B cell (primary cell): ENCODE data around the gene FGD1. TPM values are rescaled to one million over a fixed set of nuclear protein-coding genes. Genes with fewer than 3 reads are reported as not detected.

ENCODE experiments used
- ATAC-seq: fragments of 200-7000 bp; cut with Tn5 transposase; one replicate; pipeline ENCODE4 v1.10.0; 2021; ENCODE audit warnings: low read depth, mild to moderate bottlenecking, moderate number of reproducible peaks, moderate library complexity
- CTCF ChIA-PET: fragments of 350-600 bp; sonication (Branson Sonifier 250); formaldehyde crosslinking; loops from one replicate; lab custom pipeline; 2021; ENCODE audit warnings: antibody characterized with exemption, inconsistent platforms; lab: Charles Lee
- POLR2A ChIA-PET: fragments of 350-600 bp; sonication (Branson Sonifier 250); formaldehyde crosslinking; loops from one replicate; lab custom pipeline; 2021; ENCODE audit warnings: antibody characterized with exemption; lab: Charles Lee
- DNase-seq: peaks from one replicate; pipeline ENCODE4 v3.0.0; 2013
- H2AFZ ChIP-seq: 2 replicates; pipeline ENCODE4 v1.6.1; 2012; ENCODE audit warnings: mild to moderate bottlenecking, low read depth, low read length; ENCODE audit not compliant: insufficient read depth, poor library complexity, severe bottlenecking
- H3K27ac ChIP-seq, 2 donors: 1 replicate in 1 of 2; 2 replicates in 1 of 2; pipeline ENCODE4 v1.5.1; 2012 to 2013; ENCODE audit warnings: low read length in 2 of 2, mild to moderate bottlenecking in 2 of 2, moderate library complexity in 1 of 2
- H3K27me3 ChIP-seq, 4 experiments: fragments of 200-600 bp in 1 of 4; sonication (generic) in 1 of 4; replicated peaks in 1 of 4; 1 replicate in 2 of 4; 2 replicates in 2 of 4; pipeline versions ENCODE4 v1.6.1 to v1.7.0; 2013 to 2016; ENCODE audit warnings: low read length in 3 of 4, mild to moderate bottlenecking in 2 of 4, mixed read lengths in 1 of 4, moderate library complexity in 1 of 4; ENCODE audit not compliant: insufficient read depth in 4 of 4, control insufficient read depth in 3 of 4; ENCODE audit errors: control extremely low read depth in 1 of 4
- H3K36me3 ChIP-seq, 2 experiments: replicated peaks in 1 of 2; 1 replicate in 1 of 2; 2 replicates in 1 of 2; pipeline versions ENCODE4 v1.6.1 to v1.7.1; 2013; ENCODE audit warnings: low read length in 1 of 2; ENCODE audit not compliant: insufficient read depth in 2 of 2, control insufficient read depth in 1 of 2; ENCODE audit errors: control extremely low read depth in 1 of 2, extremely low read depth in 1 of 2
- H3K4me1 ChIP-seq, 2 donors: fragments of 200-600 bp in 1 of 2; sonication (generic) in 1 of 2; 1 replicate in 1 of 2; 2 replicates in 1 of 2; pipeline versions ENCODE4 v1.5.1 to v1.6.1; 2013 to 2017; ENCODE audit warnings: low read length in 2 of 2; ENCODE audit not compliant: control insufficient read depth in 2 of 2, insufficient read depth in 2 of 2
- H3K4me2 ChIP-seq: replicated peaks from 2 replicates; pipeline ENCODE3; 2012; ENCODE audit warnings: mild to moderate bottlenecking, low read depth, low read length; ENCODE audit not compliant: poor library complexity, severe bottlenecking
- H3K4me3 ChIP-seq, 5 experiments: fragments of 200-600 bp in 1 of 5; sonication (generic) in 1 of 5; 1 replicate in 3 of 5; 2 replicates in 2 of 5; pipeline versions ENCODE4 v1.5.1 to v1.7.0; 2011 to 2016; ENCODE audit warnings: low read length in 4 of 5, mild to moderate bottlenecking in 4 of 5, low read depth in 2 of 5, control low read depth in 1 of 5, moderate library complexity in 1 of 5; ENCODE audit not compliant: insufficient read depth in 1 of 5; ENCODE audit errors: control extremely low read depth in 1 of 5, extremely low read depth in 1 of 5
- H3K79me2 ChIP-seq: fragments of 200-600 bp; sonication (generic); one replicate; pipeline ENCODE4 v1.6.0; 2016; ENCODE audit warnings: low read length; ENCODE audit not compliant: control insufficient read depth, insufficient read depth
- H3K9ac ChIP-seq: fragments of 200-600 bp; sonication (generic); 2 replicates; pipeline ENCODE4 v1.6.1; 2017; ENCODE audit warnings: mild to moderate bottlenecking, low read length, moderate library complexity
- H3K9me3 ChIP-seq, 3 donors: one replicate each; pipeline versions ENCODE4 v1.6.1 to v1.7.1; 2013; ENCODE audit warnings: low read length in 2 of 3; ENCODE audit not compliant: control insufficient read depth in 2 of 3, insufficient read depth in 1 of 3; ENCODE audit errors: control extremely low read depth in 1 of 3
- H4K20me1 ChIP-seq: 2 replicates; pipeline ENCODE4 v1.6.0; 2012; ENCODE audit warnings: mild to moderate bottlenecking, low read length; ENCODE audit not compliant: insufficient read depth, control insufficient read depth, poor library complexity, severe bottlenecking
- H3K27ac Mint-ChIP-seq: one replicate; pipeline ENCODE4 v1.8.0; 2021; ENCODE audit warnings: mixed read lengths
- H3K27me3 Mint-ChIP-seq: one replicate; pipeline ENCODE4 v1.8.0; 2021; ENCODE audit warnings: mixed read lengths
- H3K4me1 Mint-ChIP-seq: one replicate; pipeline ENCODE4 v1.8.0; 2021; ENCODE audit warnings: mixed read lengths
- H3K4me3 Mint-ChIP-seq: one replicate; pipeline ENCODE4 v1.8.0; 2021; ENCODE audit warnings: mixed read lengths
- H3K9me3 Mint-ChIP-seq: one replicate; pipeline ENCODE4 v1.8.0; 2022; ENCODE audit warnings: mixed read lengths; ENCODE audit not compliant: insufficient read depth
- EZH2 ChIP-seq: IDR thresholded peaks from 2 replicates; pipeline ENCODE4 v1.6.1; 2012; ENCODE audit warnings: borderline replicate concordance, low read depth, mild to moderate bottlenecking, moderate library complexity, low read length; ENCODE audit not compliant: insufficient read depth, poor library complexity, severe bottlenecking
- WGBS: methylation state at CpG from one replicate; pipeline ENCODE4 v1.1.5; 2013; ENCODE audit warnings: missing lambda C conversion rate; ENCODE audit not compliant: insufficient coverage; 5-methylcytosine and 5-hydroxymethylcytosine counted together
- intact Hi-C: fragments of 100-400 bp; cut with micrococcal nuclease; formaldehyde crosslinking; loops from one replicate; pipeline ENCODE4 v1.10.0; 2022
- polyA plus RNA-seq: library from polyadenylated mRNA; depleted of rRNA; stranded (reverse); fragments of >200 nt; gene quantifications from 2 replicates; pipeline ENCODE4 v1.2.3, GENCODE V29; 2012
- total RNA-seq, 2 donors: library from RNA; stranded (reverse); fragments of 120-200 nt in 1 of 2; gene quantifications; 1 replicate in 1 of 2; 2 replicates in 1 of 2; pipeline versions ENCODE4 v1.2.3 to v1.2.4, GENCODE V29; 2013 to 2022
- TF ChIP-seq, protein P1 (sequence below): fragments of 200-600 bp; IDR thresholded peaks from one replicate; pipeline ENCODE4 v1.8.0; 2022; ENCODE audit warnings: antibody characterized with exemption, mild to moderate bottlenecking

FGD1 gene
- total and polyA plus RNA-seq, 2 donors (not counting 1 experiment from before 2014, with no cell fraction given): 0.20 TPM; not detected in 1

DNA sequence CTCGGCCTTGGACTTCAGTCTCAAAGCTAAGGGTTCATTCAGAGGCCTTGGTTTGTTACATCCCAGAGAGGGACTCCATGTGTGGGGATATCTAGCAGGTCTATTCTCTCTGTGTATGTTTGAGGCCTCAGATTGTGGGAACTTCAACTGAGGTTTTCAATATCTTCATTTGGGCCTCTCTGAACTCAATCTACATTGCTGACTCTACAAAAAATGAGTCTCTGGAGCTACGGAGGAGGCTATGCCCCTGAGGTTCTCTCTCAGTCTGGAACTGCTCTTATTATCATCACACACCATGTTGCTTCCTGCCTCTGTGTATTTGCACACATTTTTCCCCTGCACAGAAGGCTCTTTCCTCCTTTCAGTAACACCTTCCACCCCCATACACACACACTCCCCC, 60.9 kb downstream of the FGD1 start:
- no CpG with 5 or more reads among the region's 2 CpGs for WGBS
- ChIA-PET CTCF (no interaction called here), POLR2A (no interaction called here)
- H3K36me3 ChIP-seq: no peaks in the 10 kb centered on the region
- H3K4me2 ChIP-seq: no peak overlapping the region
- intact Hi-C loops: no loop called here
- no peak overlapping the region for H3K4me3 Mint-ChIP-seq
- no peak for TF ChIP-seq EZH2
- TF ChIP-seq, protein P1, sequence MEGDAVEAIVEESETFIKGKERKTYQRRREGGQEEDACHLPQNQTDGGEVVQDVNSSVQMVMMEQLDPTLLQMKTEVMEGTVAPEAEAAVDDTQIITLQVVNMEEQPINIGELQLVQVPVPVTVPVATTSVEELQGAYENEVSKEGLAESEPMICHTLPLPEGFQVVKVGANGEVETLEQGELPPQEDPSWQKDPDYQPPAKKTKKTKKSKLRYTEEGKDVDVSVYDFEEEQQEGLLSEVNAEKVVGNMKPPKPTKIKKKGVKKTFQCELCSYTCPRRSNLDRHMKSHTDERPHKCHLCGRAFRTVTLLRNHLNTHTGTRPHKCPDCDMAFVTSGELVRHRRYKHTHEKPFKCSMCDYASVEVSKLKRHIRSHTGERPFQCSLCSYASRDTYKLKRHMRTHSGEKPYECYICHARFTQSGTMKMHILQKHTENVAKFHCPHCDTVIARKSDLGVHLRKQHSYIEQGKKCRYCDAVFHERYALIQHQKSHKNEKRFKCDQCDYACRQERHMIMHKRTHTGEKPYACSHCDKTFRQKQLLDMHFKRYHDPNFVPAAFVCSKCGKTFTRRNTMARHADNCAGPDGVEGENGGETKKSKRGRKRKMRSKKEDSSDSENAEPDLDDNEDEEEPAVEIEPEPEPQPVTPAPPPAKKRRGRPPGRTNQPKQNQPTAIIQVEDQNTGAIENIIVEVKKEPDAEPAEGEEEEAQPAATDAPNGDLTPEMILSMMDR: no peak
- H3K9me3 Mint-ChIP-seq: no peaks in the 10 kb centered on the region
- DNase-seq: no peak
- no peak overlapping the region for H3K9ac ChIP-seq
- no peaks in the 10 kb centered on the region for H4K20me1 ChIP-seq
- no peaks in the 10 kb centered on the region for H3K9me3 ChIP-seq
- H3K79me2 ChIP-seq: peaks cover 4% of the 10 kb centered on the region
- no peaks in the 10 kb centered on the region for H3K27me3 ChIP-seq
- peaks cover 4% of the 10 kb centered on the region for H3K4me1 Mint-ChIP-seq
- H3K27ac Mint-ChIP-seq: no peak overlapping the region
- H3K4me3 ChIP-seq: no peak overlapping the region
- no peak for ATAC-seq
- H3K27me3 Mint-ChIP-seq: no peaks in the 10 kb centered on the region
- no peak overlapping the region for H3K27ac ChIP-seq
- no peak overlapping the region for H2AFZ ChIP-seq
- H3K4me1 ChIP-seq: peaks cover 0 to 5% of the 10 kb centered on the region in 2 donors

DNA sequence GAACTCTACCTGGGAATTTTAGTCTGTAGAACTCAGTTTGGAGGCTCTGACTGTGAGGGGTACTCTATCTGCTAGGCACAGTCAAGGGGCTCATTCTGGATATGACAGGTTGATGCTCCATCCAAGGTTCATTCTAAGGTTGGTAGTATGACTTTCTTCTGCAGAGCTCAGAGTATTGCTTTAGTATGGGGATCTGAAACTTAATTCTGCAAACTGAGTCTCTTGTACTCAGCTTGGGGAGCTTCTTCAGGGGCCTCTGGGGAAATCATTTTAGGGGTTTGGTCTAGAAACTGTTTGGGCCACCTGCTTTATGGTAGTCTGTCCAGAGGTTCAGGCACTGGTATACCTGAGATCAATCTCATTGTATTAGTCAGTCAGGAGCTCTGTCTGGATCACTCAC, 65.5 kb downstream of the FGD1 start:
- POLR2A ChIA-PET: no interaction called here

More for the DNA sequence above, 65.5 kb downstream of the FGD1 start:
- Histone ChIP-seq H2AFZ (no peak overlapping the region), H3K4me2 (no peak overlapping the region), H3K9me3 (no peaks in the 10 kb centered on the region), H3K4me3 (no peak overlapping the region), H3K79me2 (no peaks in the 10 kb centered on the region), H4K20me1 (no peaks in the 10 kb centered on the region), H3K36me3 (no peaks in the 10 kb centered on the region), H3K27me3 (no peaks in the 10 kb centered on the region), H3K9ac (no peak overlapping the region), H3K27ac (no peak overlapping the region), H3K4me1 (no peaks in the 10 kb centered on the region)
- H3K27me3 Mint-ChIP-seq: no peaks in the 10 kb centered on the region
- CTCF ChIA-PET: no interaction called here
- ATAC-seq (no peak), DNase-seq (no peak)
- intact Hi-C loops: no loop called here
- H3K4me3 Mint-ChIP-seq: no peak overlapping the region
- no peaks in the 10 kb centered on the region for H3K4me1 Mint-ChIP-seq
- TF ChIP-seq, protein P1: no peak
- TF ChIP-seq EZH2: no peak
- no peak overlapping the region for H3K27ac Mint-ChIP-seq
- H3K9me3 Mint-ChIP-seq: no peaks in the 10 kb centered on the region
